ENCODE data around the gene SCAI.
A peak's percentile ranks its signal among the peaks of the same experiment; 100 is the strongest.
"Not testable (repeated sequence)": the region's sequence is repeated elsewhere in the genome, so short reads cannot be mapped to it uniquely, and the experiment has no call there.

The SCAI gene

DNA sequence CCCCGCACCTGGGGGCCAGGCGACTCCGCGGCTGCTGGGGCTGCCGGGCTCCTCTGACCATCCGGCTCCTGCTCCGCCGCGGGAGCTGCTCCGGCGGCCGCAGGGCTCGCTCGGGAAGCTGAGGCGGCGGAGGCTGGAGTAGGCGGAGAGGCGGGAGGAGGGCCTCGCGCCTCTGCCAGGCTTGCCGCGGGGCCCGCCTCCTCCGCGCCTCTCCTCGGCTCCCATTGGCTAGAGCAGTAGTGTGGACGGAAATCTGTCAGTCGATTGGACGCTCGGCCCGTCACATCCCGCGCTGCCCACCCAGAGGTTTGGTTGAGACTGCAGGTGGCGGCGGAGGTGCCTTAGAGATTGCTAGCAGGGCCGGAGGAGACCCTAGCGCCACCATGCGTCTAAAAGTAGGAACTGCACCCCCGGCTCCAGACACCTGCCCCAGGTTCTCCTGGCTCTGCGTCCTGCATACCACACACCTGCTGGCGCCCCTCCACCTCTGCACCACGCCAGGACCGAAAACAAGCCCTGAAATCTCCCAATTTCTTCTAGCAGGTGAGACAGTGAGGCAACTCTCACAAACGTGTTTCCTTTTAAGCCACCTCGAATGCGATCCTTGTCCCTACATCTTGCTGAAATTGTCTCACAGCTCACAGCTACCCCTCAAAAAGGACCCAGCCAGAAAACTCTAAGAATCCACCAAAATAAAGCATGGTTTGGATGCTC is at the start of gene SCAI:
TSS of gene SCAI (minus strand) at position 152 of the 714 bp plus-strand sequence. CDS start at position 61, 91 bp downstream.
- peak; percentile 99 for DNase-seq (ENCODE audit: low spot score)

DNA sequence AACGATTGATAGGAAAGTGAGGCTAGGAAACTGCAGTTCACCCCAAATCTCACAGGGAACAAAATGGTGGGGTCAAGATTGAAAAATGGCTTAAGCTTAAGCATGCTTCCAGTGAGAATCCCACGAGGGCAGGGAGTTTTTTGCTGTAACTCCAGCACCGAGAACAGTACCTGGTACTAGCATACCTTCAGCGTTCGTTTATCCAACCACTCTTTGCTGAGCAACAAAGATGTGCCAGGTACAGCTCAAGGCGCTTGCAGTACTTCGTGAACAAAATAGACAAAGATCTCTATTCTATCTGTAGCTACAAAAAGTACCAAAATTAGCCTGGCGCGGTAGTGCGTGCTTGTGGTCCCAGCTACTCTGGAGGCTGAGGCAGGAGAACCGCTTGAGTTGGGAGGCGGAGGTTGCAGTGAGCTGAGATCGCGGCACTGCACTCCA is 47.1 kb upstream of the SCAI start:
- DNase-seq (ENCODE audit: low spot score) = no peak

DNA sequence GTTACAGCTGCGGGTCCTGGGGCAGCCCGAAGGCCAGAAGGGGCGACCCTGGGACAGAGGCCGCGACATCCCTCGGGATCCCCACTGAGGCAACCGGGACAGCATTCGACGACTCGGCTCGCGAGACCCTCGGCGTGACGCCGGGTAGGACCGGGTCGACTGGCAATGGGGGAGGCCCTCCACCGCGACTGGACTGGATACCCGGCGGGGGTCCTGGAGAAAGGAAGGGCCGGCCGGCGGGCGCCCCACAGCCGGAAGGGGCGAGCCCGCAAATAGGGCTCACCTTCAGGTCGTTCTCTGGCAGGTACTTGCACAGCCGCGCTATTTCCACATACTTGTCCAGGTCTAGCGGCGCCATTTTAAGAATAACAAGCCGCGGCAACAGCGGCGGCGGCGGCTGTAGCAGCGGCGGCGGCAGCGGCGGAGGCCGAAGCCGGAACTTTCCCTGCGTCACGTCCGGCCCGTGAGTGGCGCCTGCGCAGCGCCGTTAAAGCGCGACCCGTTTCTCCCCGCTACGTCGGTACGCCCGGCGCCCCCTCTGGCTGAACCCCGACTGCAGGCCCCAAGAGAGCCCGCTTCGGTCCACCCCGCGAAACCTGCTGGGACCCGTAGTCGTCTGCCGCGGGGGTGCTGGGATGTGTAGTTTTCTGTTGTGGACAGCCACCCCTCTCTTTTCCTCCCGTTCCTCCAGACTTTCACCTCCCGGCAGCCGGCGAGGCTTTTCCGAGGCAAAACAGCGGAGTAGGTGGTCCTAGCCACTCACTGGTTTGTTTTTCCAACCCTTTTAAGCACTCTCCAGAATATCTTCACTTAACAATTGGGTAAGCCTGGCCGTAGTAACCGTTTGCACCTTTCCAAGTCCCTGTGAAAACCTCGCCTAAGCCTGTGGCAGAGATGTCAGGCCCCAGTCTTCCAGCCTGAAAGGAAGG is 46.3 kb upstream of the SCAI start, which contains the start of gene PPP6C:
TSS of gene PPP6C (minus strand) at position 443 of the 929 bp plus-strand sequence. CDS start at position 358, 85 bp downstream.
- peak; percentile 97 for DNase-seq (ENCODE audit: low spot score)

DNA sequence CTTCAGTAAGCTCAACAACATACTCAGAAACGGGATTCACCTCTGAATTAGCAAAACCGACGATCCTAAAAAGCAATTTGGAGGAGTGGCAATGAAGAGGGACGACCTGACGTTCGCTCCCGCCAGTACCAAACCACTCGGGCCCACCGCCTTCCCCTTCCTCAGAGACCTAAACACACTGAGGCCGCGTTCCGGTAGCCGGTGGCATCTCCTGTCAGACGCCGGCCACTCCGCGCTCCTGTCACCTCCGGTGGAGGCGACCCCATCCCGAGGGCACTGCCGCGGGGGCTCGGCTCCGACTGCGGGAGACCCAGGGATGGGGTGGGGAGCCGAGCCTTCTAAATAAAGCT is 45.7 kb upstream of the SCAI start:
- peak; percentile 23 for DNase-seq (ENCODE audit: low spot score)

DNA sequence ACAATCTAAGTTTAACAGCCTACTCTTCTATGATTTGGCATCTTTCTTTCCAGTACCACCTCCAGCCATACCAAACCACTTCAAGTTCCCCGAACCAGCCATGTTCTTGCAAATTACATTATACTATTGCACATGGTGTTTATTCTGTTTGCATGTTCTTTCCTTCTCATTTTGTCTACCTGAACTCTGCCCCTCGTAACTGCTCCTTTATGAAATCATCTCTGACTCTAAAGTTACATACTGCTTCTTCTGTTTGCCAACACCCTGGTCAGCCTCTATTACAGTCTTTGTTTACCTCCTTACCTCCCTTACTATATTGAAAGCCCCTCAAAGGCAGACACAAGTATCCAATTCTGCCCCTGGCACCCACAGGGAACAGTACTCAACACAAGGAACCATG is 40.2 kb upstream of the SCAI start:
- DNase-seq (ENCODE audit: low spot score) = no peak

DNA sequence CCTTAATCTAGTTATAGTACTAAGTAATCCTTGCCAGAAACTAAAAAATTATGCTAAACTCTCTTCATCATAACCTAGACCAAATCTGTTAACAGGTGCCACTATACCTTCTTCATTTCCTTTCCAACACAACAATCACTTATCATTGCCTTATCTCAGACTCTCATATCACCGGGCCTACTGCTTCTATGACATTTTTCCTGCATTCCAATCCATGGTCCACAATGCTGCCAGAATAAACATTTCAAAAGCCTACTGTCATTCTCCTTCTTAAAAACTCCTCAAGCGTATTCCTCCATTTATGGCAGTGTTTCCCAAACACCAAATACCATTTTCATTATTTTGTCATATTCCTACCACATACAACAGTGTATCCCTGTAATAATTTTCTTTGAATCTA is 39.7 kb upstream of the SCAI start:
- no peak for DNase-seq (ENCODE audit: low spot score)

DNA sequence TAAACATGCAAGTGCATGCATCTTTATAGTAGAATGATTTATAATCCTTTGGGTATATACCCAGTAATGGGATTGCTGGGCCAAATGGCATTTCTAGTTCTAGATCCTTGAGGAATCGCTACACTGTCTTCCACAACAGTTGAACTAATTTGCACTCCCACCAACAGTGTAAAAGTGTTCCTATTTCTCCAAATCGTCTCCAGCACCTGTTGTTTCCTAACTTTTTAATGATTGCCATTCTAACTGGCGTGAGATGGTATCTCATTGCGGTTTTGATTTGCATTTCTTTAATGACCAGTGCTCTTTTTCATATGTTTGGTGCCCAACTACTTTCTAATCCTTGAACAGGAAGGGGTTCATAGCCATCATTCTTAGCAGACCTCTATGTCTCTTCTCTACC is 38.4 kb upstream of the SCAI start:
- DNase-seq (ENCODE audit: low spot score) = not testable (repeated sequence)

DNA sequence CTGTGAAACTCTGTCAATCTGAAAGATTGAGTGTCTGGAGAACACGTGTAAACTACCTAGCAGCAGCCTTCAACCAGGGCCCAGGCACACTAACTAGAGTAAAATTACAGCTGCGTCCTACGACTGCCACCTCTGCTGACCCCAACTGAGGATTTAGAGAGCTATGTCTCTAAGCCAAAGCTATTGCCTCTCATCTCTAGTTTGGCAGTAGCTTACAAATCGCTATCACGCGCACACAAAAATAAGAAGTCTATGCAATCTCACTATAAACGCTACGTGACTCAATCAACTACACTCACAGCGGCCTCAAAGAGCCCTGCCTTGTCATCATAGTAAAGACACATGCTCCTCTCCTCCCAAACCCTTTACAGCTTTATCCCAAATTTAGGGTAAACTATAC is 37.5 kb upstream of the SCAI start:
- no peak for DNase-seq (ENCODE audit: low spot score)

DNA sequence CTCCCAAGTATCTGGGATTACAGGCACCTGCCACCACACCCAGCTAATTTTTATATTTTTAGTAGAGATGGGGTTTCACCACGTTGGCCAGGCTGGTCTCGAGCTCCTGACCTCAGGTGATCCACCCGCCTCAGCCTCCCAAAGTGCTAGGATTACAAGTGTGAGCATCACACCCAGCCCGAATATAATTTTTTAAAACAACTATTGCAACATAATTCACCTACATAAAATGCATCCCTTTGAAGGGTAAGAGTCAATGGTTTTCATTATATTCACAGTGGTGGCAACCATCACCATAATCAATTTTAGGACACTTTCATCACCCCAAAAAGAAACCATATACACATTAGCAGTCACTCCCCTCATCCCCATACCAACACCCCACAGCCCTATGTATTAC is 36.4 kb upstream of the SCAI start:
- not testable (repeated sequence) for DNase-seq (ENCODE audit: low spot score)

DNA sequence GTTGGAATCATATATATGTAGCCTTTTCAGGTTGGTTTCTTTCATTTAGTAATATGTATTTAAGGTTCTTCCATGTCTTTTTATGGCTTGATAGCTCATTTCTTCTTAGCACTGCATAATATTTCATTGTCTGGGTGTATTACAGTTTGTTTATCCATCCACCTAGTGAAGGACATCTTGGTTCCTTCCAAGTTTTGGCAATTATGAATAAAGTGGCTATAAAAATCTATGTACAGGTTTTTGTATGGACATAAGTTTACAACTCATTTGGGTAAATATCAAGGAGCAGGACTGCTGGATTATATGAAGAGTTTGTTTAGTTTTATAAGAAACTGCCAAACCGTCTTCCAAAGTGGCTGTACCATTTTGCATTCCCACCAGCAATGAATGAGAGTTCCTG is 34.6 kb upstream of the SCAI start:
- no peak for DNase-seq (ENCODE audit: low spot score)

DNA sequence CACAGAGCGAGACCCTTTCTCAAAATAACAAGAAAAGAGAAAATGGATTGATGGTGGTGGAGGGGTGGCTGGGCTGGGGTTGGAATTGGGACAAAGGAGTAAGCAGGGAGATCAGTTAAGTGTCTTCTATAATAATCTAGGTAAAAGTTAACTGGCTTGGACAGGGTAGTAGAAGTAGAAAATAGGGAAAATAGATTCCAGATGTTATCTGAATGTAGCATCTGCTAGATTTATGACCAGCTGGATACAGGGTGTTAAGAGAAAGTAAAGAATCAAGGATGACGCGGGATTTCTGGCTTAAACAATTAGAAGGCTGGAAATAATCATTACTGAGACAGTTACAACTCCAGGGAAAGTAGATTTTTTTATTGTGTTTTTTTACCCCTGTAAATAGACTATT is 33.3 kb upstream of the SCAI start:
- peak; percentile 70 for DNase-seq (ENCODE audit: low spot score)

DNA sequence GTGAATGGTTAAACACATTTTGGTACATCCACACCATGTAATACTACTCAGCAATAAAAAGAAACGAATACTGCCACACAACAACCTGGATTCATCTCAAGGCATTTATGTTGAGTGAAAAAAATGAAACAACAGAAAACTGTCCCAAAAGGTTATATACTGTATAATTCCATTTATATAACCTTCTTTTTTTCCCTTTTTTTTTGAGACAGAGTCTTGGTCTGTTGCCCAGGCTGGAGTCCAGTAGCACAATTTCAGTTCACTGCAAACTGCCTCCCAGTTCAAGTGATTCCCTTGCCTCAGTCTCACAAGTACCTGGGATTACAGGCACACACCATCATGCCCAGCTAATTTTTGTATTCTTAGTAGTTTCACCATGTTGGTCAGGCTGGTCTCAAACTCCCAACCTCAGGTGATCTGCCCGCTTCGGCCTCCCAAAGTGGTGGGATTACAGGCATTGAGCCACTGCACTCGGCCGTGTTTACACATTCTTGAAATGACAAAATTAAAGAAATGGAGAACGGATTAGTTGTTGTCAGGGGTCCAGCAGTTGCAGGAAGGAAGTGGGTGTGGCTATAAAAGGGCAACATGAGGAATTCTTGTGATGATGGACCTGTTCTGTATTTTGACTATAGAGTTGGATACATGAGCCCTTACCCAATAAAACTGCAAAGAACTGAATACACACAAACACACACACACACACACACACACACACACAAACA is 28.9 kb upstream of the SCAI start:
- DNase-seq (ENCODE audit: low spot score) = no peak

DNA sequence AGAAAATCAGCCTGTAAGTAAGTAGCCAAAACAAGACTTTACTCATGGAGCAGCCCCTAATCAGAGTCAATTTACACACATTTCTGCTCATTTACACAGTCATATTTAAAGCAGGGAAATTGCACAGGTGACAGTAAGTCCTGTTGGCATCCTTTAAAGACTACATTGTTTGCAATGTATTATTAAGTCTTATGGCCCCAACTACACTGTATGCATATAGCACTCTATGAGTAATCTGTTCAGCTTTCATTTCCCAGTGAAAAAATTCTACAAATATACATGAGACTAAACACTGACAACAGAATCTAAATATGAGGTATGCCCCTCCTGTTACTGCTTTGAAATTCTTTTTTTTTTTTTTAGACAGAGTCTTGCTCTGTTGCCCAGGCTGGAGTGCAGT is 26.6 kb upstream of the SCAI start:
- no peak for DNase-seq (ENCODE audit: low spot score)

DNA sequence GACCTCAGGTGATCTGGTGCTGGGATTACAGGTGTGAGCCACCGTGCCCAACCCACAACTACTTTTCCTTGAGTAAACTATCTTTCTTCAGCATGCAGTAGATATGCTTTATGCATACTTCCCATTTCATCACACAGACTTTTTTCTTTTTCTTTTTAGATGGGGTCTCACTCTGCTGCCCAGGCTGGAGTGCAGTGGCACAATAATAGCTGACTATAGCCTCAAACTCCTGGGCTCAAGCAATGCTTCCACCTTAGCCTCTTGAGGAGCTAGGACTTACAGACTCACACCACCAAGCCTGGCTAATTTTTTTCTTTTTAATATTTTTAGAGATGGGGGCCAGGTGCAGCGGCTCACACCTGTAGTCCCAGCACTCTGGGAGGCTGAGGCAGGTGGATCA is 23.4 kb upstream of the SCAI start:
- no peak for DNase-seq (ENCODE audit: low spot score)

DNA sequence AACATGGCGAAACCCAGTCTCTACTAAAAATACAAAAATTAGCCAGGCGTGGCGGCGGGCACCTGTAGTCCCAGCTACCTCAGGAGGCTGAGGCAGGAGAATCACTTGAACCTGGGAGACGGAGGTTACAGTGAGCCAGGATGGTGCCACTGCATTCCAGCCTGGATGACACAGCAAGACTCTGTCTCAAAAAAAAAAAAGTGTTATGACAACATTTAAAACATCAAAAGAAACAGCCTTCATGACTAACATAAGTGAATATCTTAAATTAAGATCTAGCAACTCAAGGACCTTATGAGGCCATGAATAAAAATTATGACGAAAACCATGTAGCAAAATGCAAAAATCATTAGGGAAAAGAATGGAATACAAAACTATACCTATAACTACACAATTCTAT is 19.6 kb upstream of the SCAI start:
- DNase-seq (ENCODE audit: low spot score) = not testable (repeated sequence)

DNA sequence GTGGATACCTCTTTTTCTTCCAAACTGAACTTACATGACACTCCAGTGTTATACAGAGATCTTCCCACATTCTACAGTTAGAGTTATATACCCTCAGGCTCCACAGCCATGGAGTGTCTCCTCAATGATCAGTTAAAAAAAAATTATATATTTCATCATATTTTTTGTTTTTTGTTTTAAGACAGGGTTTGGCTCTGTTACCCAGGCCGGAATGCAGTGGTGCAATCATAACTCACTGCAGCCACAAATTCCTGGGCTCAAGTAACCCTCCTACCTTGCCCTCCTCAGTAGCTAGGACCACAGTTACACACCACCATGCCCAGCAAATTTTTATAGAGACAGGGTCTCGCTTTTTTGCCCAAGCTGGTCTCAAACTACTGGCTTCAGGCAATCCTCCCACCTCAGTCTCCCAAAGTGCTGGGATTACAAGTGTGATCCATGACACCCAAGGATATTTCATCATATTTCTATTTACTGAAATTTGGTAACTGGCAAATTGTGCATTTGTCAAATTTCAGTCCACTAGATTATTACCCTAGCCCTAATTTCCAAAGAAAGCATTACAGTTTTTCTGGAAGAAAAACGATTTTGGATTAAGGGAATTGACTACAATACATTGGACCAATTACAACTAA is 18.1 kb upstream of the SCAI start:
- peak; percentile 42 for DNase-seq (ENCODE audit: low spot score)

DNA sequence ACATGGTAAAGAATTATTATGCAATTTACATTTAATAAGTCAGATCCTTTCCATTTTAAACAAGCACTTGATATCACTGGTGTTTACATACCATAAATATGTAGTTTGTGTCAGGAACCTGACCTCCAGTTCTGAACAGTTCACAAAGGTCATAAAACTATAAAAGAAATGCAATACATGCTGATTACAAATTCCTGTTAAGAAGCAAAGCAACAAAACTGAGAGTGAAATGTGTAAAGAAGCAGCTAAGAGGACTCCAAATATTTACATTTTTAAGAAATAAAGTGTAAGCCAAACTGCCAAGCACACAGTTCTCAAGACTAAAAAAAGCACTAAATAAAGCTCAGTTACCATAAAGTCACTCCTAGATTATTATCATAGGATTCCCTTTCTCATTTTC is 17.4 kb upstream of the SCAI start:
- DNase-seq (ENCODE audit: low spot score) = no peak

DNA sequence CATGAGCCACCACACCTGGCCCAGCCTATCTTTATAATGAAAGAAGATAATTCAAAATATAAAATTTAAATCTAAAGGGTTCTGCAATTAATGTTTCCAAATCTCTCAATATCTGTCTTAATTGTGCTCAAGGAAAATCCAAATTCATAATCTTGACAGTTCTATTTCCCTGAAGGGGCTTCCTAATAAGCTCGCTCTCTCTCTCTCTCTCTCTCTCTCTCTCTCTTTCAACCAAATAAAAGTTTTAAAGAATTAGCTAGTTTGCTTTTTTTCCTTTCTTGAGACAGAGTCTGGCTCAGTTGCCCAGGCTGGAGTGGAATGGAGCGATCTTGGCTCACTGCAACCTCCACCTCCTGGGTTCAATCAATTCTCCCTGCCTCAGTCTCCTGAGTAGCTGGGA is 13.2 kb upstream of the SCAI start:
- DNase-seq (ENCODE audit: low spot score) = no peak

DNA sequence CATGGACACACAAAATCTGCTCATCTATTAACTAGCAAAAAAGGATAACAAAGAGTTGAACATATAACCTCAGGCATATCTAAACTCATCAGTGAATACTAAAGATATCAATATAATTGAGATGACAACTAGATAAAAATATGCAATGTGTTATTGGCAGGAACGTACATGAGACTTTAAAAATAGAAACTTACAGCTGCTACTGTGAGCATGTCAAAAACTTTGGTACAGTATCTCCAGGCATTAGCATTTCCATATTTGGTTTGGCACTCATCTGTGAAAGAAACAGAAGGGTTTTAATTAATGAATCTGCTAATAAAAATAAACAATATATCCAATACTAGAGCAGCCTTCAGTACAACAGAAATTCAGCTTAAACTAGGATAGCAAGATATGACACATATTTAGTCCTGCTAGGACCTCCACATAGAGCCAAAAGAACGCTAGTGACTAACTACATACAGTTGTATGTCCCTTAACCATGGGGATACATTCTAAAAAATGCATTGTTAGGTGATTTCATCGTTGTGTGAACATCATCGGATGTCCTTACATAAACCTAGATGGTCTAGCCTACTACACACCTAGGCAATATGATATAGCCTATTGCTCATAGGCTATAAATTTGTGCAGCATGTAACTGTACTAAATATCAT is 10.5 kb upstream of the SCAI start:
- no peak for DNase-seq (ENCODE audit: low spot score)

DNA sequence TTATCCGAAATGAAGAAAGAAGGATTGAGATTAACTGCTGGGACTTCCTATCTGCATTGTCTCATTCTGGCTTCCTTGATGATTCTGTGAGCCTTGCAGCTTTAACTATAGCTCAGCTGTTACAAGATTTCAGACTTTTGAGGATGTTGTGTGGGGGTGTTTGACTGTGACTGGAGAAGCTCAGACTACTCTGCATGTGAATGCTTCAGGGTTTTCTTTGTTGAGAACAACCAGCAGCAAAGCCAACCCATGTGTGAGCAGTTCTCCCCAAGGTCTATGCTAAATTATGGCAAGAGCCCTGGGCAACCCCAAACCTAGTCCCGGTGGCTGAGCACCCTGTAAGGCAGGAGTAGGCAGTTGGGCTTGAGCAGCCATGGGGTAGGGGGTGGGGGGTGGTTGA is 8.4 kb upstream of the SCAI start:
- no peak for DNase-seq (ENCODE audit: low spot score)
